Measurements from ENCODE around the gene AADACL4. TPM values are rescaled to one million over a fixed set of nuclear protein-coding genes. Genes with fewer than 3 reads are reported as not detected.

AADACL4 gene
- polyA plus RNA-seq (ENCODE audit: insufficient read length): not detected

- DNase-seq (ENCODE audit: low read depth): no peak
Measured at GRCh38 chr1:12643785-12644184, at the start of gene AADACL4. AADACL4 (plus strand) TSS chr1:12644085; CDS start chr1:12644547, 462 bp downstream.

DNA sequence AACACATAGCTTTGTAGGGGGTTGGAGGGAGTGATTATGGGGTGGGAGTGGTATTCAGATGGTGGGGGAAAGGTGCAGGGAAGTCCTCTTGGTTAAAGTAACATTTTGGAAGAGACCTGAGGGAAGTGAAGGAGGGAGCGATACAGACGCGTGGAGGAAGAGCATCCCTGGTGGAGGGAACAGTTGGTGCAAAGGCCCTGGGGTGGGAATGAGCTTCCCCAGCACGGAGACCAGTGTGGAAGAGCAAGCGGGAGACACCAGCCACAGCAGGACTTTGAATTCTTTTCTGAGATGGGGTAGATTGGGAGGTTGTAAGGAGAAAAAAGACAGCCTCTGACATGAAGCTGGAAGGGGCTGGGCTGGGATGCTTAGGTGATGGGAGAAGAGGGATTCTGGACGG, 49.4 kb upstream of the AADACL4 start:
- DNase-seq (ENCODE audit: low read depth): no peak

- no peak for DNase-seq (ENCODE audit: low read depth)
Measured at GRCh38 chr1:12594966-12595756, 48.7 kb upstream of the AADACL4 start.

- no peak for DNase-seq (ENCODE audit: low read depth)
Measured at GRCh38 chr1:12595757-12596006, 48.2 kb upstream of the AADACL4 start.

- DNase-seq (ENCODE audit: low read depth): peak; percentile 55
Measured at GRCh38 chr1:12596007-12596821, 47.7 kb upstream of the AADACL4 start.

GRCh38 chr1:12597792-12598191, 46.1 kb upstream of the AADACL4 start:
- DNase-seq (ENCODE audit: low read depth): no peak

GRCh38 chr1:12598974-12599373, 44.9 kb upstream of the AADACL4 start:
- DNase-seq (ENCODE audit: low read depth): no peak

GRCh38 chr1:12599657-12600056, 44.2 kb upstream of the AADACL4 start:
- DNase-seq (ENCODE audit: low read depth): no peak

DNA sequence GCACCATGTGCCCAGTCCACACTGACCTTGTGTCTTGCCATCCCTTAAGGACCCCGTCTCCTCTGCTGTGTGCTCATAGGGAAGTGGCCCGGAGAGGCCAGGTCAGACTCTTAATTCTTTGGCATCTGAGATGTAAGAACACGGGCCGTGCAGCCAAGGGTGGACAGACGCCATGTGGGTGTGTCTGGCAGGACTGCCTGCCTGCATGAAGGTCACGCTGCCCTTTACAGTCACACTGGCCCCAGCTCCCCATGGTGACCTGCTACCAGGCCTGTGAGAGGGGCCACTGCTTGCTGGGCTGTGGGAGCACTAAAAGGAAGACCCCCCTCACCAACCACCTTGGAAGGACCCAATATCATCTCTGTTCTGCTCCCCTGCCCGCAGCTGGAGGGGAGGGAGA, 43.5 kb upstream of the AADACL4 start:
- DNase-seq (ENCODE audit: low read depth): no peak

GRCh38 chr1:12600880-12601633, 42.8 kb upstream of the AADACL4 start:
- DNase-seq (ENCODE audit: low read depth): no peak

DNA sequence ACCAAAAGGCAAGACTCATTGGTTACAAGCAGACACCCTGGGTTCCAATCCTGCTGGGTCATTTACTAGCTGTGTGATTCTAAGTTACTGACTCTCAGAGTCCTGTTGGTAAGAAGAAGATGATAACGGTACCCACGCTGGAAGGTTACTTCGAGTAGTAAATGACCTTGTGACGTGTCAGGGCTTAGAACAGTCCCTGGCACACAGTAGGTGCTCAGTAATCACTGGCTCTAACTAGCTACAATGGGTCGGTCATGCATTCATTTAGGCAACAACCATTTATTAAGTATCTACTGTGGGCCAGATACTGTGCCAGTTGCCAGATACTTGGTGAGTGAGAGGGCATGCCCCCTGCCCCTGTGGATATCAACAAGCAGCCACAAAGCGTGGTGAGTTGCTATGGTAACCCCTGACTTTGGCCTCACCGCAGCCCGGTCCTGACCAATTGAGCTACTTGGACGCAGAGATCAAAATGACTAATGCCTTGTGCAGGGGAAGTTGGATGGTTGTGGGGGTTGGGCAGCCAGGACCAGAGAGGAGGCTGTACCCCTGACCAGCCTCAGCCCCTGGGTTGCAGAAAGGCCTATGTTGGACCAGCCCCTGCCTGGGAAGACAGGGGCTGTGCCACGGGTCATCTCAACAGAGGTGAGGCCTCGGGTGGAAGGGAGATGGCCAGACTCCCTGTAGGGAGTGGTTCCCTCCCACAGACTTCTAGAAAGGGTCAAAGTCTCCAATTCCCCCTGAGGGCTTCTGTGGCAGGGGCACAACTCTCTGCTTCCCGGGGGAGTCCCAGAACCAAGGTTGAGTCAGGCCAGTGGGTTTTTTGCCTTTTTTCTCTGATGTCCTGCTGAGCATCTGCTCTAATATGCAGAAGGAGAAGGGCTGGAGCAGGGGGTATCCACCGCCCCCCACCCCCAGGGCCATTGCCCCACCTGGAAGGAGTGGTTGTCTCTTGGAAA, 41.9 kb upstream of the AADACL4 start:
- DNase-seq (ENCODE audit: low read depth): no peak

DNA sequence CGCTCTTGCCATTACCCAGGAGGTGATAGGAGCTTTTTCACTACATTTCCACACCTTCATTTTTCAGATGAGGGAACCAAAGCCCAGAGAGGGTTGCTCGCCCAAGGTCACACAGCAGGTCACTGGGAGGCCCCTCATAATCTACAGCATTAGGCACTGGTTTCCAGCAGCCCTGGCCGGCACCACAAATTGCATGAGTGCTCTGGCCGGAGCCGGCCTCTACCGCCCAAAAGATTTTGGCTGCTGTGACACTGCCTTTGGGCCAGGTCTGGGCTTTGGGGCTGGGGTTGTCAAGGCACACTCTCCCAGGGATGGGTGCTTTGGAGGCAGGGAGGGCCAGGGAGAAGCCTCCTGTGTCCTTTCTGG, 41.2 kb upstream of the AADACL4 start:
- no peak for DNase-seq (ENCODE audit: low read depth)

GRCh38 chr1:12603224-12603623, 40.7 kb upstream of the AADACL4 start:
- no peak for DNase-seq (ENCODE audit: low read depth)

GRCh38 chr1:12604114-12604874, 39.6 kb upstream of the AADACL4 start:
- DNase-seq (ENCODE audit: low read depth): no peak

DNA sequence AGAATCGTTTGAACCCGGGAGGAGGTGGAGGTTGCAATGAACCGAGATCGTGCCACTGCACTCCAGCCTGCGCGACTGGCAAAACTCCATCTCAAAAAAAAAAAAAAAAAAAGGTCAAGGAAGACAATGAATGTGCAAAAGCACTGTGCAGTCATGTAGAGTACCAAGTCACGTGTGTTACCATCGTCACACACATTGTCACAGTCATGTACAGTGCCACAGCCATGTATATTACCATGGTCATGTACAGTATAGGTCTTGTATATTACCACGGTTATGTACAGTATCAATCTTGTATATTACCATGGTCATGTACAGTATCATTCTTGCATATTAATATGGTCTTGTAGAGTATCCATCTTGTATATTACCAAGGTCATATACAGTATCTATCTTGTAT, 38.9 kb upstream of the AADACL4 start:
- no peak for DNase-seq (ENCODE audit: low read depth)

DNA sequence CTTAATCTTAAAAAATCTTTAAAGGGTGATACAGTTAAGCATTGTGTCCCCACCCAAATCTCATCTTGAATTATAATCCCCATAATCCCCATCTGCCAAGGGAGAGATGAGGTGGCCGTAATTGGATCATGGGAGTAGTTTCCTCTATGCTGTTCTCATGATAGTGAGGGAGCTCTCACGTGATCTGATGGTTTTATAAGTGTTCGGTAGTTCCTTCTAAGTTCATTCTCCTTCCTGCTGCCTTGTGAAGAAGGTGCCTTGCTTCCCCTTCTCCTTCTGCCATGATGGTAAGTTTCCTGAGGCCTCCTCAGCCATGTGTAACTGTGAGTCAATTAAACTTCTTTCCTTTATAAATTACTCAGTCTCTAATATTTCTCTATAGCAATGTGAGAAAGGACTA, 36.6 kb upstream of the AADACL4 start:
- DNase-seq (ENCODE audit: low read depth): no peak

- no peak for DNase-seq (ENCODE audit: low read depth)
Measured at GRCh38 chr1:12608311-12608957, 35.5 kb upstream of the AADACL4 start.

GRCh38 chr1:12609469-12610003, 34.3 kb upstream of the AADACL4 start:
- no peak for DNase-seq (ENCODE audit: low read depth)

GRCh38 chr1:12610305-12610935, 33.5 kb upstream of the AADACL4 start:
- no peak for DNase-seq (ENCODE audit: low read depth)

Measured in forelimb muscle (tissue), 1 donor.